Osteocyte (in vitro differentiated cells): ENCODE data around the gene PAK1. TPM values are rescaled to one million over a fixed set of nuclear protein-coding genes. Genes with fewer than 3 reads are reported as not detected.

ENCODE experiments used
- DNase-seq: peaks from one replicate; pipeline ENCODE4 v3.0.0; 2021; ENCODE audit warnings: mixed read lengths; ENCODE audit not compliant: unreplicated experiment; ENCODE audit errors: extremely low spot score
- H3K27ac Mint-ChIP-seq: one replicate; pipeline ENCODE4 v1.8.0; 2021; ENCODE audit warnings: mild to moderate bottlenecking, mixed read lengths; ENCODE audit not compliant: unreplicated experiment
- H3K27me3 Mint-ChIP-seq: one replicate; pipeline ENCODE4 v1.8.0; 2021; ENCODE audit warnings: mixed read lengths; ENCODE audit not compliant: unreplicated experiment
- H3K36me3 Mint-ChIP-seq: one replicate; pipeline ENCODE4 v1.8.0; 2021; ENCODE audit warnings: mixed read lengths; ENCODE audit not compliant: unreplicated experiment
- H3K4me1 Mint-ChIP-seq: one replicate; pipeline ENCODE4 v1.8.0; 2021; ENCODE audit warnings: mixed read lengths; ENCODE audit not compliant: unreplicated experiment
- H3K4me3 Mint-ChIP-seq: one replicate; pipeline ENCODE4 v1.8.0; 2021; ENCODE audit warnings: mild to moderate bottlenecking, moderate library complexity, mixed read lengths; ENCODE audit not compliant: unreplicated experiment
- H3K9me3 Mint-ChIP-seq: one replicate; pipeline ENCODE4 v1.8.0; 2021; ENCODE audit warnings: mixed read lengths; ENCODE audit not compliant: unreplicated experiment
- total RNA-seq: library from RNA; stranded (reverse); gene quantifications from 2 replicates; pipeline ENCODE4 v1.2.1, GENCODE V29; 2021
- TF ChIP-seq, protein P1 (sequence below): fragments of 200-600 bp; sonication (generic); IDR thresholded peaks from 2 replicates; pipeline ENCODE4 v1.5.0; 2021; ENCODE audit warnings: antibody characterized with exemption, mild to moderate bottlenecking, moderate library complexity

PAK1 gene
- total RNA-seq, 1 donor from 2014 or later, result 20.9 TPM

DNA sequence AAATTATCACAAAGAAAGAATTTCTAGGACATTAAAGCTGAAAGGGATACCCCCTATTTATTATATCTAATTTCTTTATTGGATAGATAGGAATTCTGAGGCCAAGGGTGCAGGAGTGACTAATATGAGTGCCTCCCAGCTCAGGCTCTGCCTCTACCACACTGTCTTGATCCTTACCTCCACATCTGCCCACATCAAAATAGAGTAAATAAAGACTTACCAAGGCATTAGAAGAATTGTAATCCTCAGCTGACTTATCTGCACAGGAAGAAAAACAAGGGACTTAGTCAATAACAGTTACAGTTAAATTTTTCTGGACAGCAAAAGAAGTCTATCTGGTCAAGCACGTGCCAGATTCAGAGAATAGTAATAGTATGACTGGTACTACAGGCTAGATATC lies 99.8 kb downstream of the PAK1 start:
- Mint-ChIP-seq H3K27me3 (no peaks in the 10 kb centered on the region), H3K27ac (no peak overlapping the region), H3K4me3 (no peak overlapping the region), H3K36me3 (peaks cover 10% of the 10 kb centered on the region), H3K9me3 (no peaks in the 10 kb centered on the region), H3K4me1 (peaks cover 5% of the 10 kb centered on the region)
- DNase-seq, result no peak
- TF ChIP-seq, protein P1, sequence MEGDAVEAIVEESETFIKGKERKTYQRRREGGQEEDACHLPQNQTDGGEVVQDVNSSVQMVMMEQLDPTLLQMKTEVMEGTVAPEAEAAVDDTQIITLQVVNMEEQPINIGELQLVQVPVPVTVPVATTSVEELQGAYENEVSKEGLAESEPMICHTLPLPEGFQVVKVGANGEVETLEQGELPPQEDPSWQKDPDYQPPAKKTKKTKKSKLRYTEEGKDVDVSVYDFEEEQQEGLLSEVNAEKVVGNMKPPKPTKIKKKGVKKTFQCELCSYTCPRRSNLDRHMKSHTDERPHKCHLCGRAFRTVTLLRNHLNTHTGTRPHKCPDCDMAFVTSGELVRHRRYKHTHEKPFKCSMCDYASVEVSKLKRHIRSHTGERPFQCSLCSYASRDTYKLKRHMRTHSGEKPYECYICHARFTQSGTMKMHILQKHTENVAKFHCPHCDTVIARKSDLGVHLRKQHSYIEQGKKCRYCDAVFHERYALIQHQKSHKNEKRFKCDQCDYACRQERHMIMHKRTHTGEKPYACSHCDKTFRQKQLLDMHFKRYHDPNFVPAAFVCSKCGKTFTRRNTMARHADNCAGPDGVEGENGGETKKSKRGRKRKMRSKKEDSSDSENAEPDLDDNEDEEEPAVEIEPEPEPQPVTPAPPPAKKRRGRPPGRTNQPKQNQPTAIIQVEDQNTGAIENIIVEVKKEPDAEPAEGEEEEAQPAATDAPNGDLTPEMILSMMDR, result no peak

DNA sequence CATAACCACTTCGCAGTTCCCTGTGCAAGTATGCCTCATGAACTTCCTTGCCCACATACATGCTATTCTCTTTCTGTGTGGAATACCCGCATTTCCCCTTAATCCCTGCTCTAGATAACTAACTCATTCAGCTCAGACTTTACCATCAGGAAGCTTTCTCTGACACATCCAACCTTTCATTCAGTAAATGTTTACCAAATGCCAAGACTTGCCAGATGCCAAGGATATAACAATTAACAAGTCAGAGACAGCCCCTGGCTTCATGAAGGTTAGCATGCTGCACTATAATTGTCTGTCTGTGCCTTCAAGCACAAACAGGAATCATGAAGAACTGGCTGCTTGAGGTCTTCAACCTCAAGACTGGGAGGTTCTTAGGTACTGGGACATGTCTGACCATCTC lies 101.2 kb downstream of the PAK1 start:
- Mint-ChIP-seq H3K27ac (no peak overlapping the region), H3K9me3 (no peaks in the 10 kb centered on the region), H3K36me3 (peaks cover 10% of the 10 kb centered on the region), H3K27me3 (no peaks in the 10 kb centered on the region), H3K4me3 (no peak overlapping the region), H3K4me1 (peaks cover 3% of the 10 kb centered on the region)
- TF ChIP-seq, protein P1, result no peak
- no peak for DNase-seq

DNA sequence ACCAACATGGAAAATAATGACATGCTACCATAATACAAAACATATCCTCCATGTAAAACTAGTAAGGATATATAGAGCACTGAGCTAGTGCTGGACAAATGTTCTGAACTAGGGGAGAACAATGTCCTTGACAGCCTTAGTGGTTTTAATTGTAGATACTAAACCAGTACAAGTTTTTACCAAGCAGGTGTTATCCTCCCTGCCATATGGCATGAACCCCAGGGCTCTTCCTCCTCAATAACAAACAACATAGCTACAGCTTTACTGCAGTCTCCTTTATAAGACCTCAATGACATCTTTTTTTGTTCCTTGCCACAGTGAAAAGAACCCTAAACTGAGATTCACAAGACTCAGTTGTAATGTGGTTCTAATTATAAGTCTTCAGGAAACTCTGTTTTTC lies 102.2 kb downstream of the PAK1 start:
- Mint-ChIP-seq H3K9me3 (no peaks in the 10 kb centered on the region), H3K36me3 (peaks cover 10% of the 10 kb centered on the region), H3K27ac (no peak overlapping the region), H3K4me1 (peaks cover 3% of the 10 kb centered on the region), H3K27me3 (no peaks in the 10 kb centered on the region), H3K4me3 (no peak overlapping the region)
- no peak for DNase-seq
- TF ChIP-seq, protein P1, result no peak

DNA sequence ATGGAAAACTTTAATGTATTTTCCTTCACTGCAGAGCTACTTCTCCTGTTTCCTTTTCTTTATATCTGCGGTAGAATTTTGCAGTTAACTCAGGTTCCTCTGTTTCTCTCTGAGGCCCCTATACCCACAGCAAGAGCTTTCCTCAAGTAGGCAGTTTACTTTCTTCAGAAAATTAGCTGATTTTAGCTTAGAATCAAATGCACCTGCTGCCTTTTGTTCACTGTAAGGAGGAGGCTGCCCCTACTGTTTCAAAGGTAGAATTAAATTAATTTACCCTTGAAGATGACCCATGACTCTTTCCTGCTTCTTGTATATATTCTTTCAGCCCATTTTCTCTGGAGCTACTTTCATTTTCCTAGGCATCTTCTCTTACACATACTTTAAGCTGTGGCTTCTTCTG lies 103.7 kb downstream of the PAK1 start:
- TF ChIP-seq, protein P1, result no peak
- H3K27ac Mint-ChIP-seq, result no peak overlapping the region
- peaks cover 2% of the 10 kb centered on the region for H3K4me1 Mint-ChIP-seq
- peaks cover 14% of the 10 kb centered on the region for H3K36me3 Mint-ChIP-seq
- peaks cover 8% of the 10 kb centered on the region for H3K9me3 Mint-ChIP-seq
- DNase-seq, result no peak
- no peaks in the 10 kb centered on the region for H3K27me3 Mint-ChIP-seq
- no peak overlapping the region for H3K4me3 Mint-ChIP-seq

DNA sequence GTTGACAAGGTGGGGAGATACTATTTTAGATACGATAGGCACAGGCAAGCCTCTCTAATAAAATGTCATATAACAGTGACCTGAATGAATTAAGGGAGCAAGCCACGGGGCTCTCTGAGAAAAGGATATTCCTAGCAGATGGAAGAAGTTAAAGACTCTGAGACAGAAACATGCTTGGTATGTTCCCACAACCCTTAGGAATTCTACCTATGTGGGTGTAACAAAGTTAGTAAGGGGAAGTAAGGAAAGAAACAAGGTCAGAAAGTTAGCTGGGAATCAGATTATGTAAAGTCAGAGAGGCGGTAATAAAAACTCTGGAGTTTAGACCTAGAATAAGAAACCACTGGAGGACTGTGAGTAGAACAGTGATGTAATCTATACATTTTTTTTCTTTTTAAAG lies 112.7 kb downstream of the PAK1 start:
- Mint-ChIP-seq H3K27me3 (no peaks in the 10 kb centered on the region), H3K4me1 (peaks cover 5% of the 10 kb centered on the region), H3K9me3 (peaks cover 27% of the 10 kb centered on the region), H3K4me3 (no peak overlapping the region), H3K27ac (no peak overlapping the region), H3K36me3 (peaks cover 14% of the 10 kb centered on the region)
- TF ChIP-seq, protein P1, result no peak
- DNase-seq, result no peak
